ELF-1 (cell line): Measurements from ENCODE around the gene NMT2.

Experiments
- DNase-seq: peaks from one replicate; pipeline ENCODE4 v3.0.0-alpha.2; 2016; ENCODE audit warnings: low read depth, low spot score

NMT2 gene

GRCh38 chr10:15141136-15142054 lies 27.1 kb downstream of the NMT2 start:
- no peak for DNase-seq

GRCh38 chr10:15140698-15141097 lies 27.8 kb downstream of the NMT2 start:
- no peak for DNase-seq

- no peak for DNase-seq
Measured at GRCh38 chr10:15137636-15138035, 30.9 kb downstream of the NMT2 start.

GRCh38 chr10:15137036-15137359 lies 31.5 kb downstream of the NMT2 start:
- no peak for DNase-seq

- DNase-seq, result no peak
Measured at GRCh38 chr10:15136129-15137035, 32.1 kb downstream of the NMT2 start.

- no peak for DNase-seq
Measured at GRCh38 chr10:15131330-15131729, 37.2 kb downstream of the NMT2 start.

- DNase-seq, result no peak
Measured at GRCh38 chr10:15124908-15125307, 43.6 kb downstream of the NMT2 start.

GRCh38 chr10:15124190-15124589 lies 44.3 kb downstream of the NMT2 start:
- DNase-seq, result no peak

GRCh38 chr10:15123749-15124184 lies 44.7 kb downstream of the NMT2 start:
- DNase-seq, result no peak

GRCh38 chr10:15122477-15123030 lies 45.9 kb downstream of the NMT2 start:
- DNase-seq, result no peak

GRCh38 chr10:15121707-15122106 lies 46.8 kb downstream of the NMT2 start:
- no peak for DNase-seq

GRCh38 chr10:15120523-15120922 lies 48.0 kb downstream of the NMT2 start:
- DNase-seq, result no peak

- no peak for DNase-seq
Measured at GRCh38 chr10:15118615-15119014, 49.9 kb downstream of the NMT2 start.

- DNase-seq, result no peak
Measured at GRCh38 chr10:15116225-15116624, 52.3 kb downstream of the NMT2 start.

- DNase-seq, result no peak
Measured at GRCh38 chr10:15113766-15114165, 54.7 kb downstream of the NMT2 start.

GRCh38 chr10:15112657-15113056 lies 55.8 kb downstream of the NMT2 start:
- peak; percentile 24 for DNase-seq

GRCh38 chr10:15106352-15107013 lies 62.0 kb downstream of the NMT2 start:
- peak; percentile 83 for DNase-seq

- DNase-seq, result no peak
Measured at GRCh38 chr10:15103513-15103912, 65.0 kb downstream of the NMT2 start.

GRCh38 chr10:15099886-15100285 lies 68.6 kb downstream of the NMT2 start:
- DNase-seq, result no peak

- peak; percentile 97 for DNase-seq
Measured at GRCh38 chr10:15097011-15097812, 71.3 kb downstream of the NMT2 start, which contains the start of gene RPP38. TSS of gene RPP38 (plus strand) at chr10:15097355. CDS start at chr10:15103315, 5,960 bp downstream.

- DNase-seq, result no peak
Measured at GRCh38 chr10:15096661-15097010, 71.9 kb downstream of the NMT2 start.
